ENCODE measurements around the gene EGFLAM. TPM values are rescaled to one million over a fixed set of nuclear protein-coding genes. Genes with fewer than 3 reads are reported as not detected.

EGFLAM gene
- total RNA-seq, 1 experiment from 2014 or later: not detected

DNA sequence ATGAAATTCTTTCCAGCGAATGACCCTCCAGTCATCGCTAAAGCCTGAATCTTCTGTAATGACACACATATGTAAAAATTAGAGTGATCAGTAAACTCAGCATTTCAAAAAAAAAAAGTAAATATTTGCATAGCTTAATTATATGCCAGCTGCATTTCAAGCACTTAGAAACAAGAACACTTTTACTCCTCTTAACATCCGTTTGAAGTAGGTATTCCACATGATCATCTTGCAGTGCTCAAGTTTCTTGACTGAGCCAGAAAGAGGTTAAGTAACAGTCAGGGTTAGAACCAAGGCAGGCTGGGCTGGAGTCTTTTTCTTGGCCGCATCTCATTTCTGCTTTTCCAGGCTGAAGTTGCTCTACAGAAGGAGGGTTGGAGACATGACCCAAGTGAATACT, 27.6 kb downstream of the EGFLAM start:
- H3K36me3 Mint-ChIP-seq (ENCODE audit: insufficient read depth, unreplicated experiment): no peaks in the 10 kb centered on the region
- H3K27ac Mint-ChIP-seq (ENCODE audit: unreplicated experiment): no peak overlapping the region
- intact Hi-C loops (cut with micrococcal nuclease; ENCODE audit: unreplicated experiment): no loop called here
- H3K4me1 ChIP-seq: no peaks in the 10 kb centered on the region
- H3K4me3 ChIP-seq (ENCODE audit: low read depth, low read length): no peak overlapping the region
- H3K27me3 Mint-ChIP-seq (ENCODE audit: insufficient read depth, unreplicated experiment): peaks cover 10% of the 10 kb centered on the region
- no peaks in the 10 kb centered on the region for H3K4me1 Mint-ChIP-seq (ENCODE audit: low read depth, unreplicated experiment)
- no peaks in the 10 kb centered on the region for H3K27me3 ChIP-seq (replicated peaks; ENCODE audit: control insufficient read depth, insufficient read depth, low read length)
- CTCF ChIA-PET: no interaction called here
- no peak for DNase-seq
- H3K9me3 ChIP-seq: no peaks in the 10 kb centered on the region
- no peaks in the 10 kb centered on the region for H3K9me3 Mint-ChIP-seq (ENCODE audit: unreplicated experiment)
- BruUV-seq (replicated peaks): no TSS peak
- TF ChIP-seq, protein P1, sequence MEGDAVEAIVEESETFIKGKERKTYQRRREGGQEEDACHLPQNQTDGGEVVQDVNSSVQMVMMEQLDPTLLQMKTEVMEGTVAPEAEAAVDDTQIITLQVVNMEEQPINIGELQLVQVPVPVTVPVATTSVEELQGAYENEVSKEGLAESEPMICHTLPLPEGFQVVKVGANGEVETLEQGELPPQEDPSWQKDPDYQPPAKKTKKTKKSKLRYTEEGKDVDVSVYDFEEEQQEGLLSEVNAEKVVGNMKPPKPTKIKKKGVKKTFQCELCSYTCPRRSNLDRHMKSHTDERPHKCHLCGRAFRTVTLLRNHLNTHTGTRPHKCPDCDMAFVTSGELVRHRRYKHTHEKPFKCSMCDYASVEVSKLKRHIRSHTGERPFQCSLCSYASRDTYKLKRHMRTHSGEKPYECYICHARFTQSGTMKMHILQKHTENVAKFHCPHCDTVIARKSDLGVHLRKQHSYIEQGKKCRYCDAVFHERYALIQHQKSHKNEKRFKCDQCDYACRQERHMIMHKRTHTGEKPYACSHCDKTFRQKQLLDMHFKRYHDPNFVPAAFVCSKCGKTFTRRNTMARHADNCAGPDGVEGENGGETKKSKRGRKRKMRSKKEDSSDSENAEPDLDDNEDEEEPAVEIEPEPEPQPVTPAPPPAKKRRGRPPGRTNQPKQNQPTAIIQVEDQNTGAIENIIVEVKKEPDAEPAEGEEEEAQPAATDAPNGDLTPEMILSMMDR (IDR thresholded peaks at IDR 0.05; ENCODE audit: insufficient read depth in 1 of 2, low read depth in 1 of 2, low read length in 1 of 2, severe bottlenecking in 1 of 2, unreplicated experiment in 1 of 2): no peak
- POLR2A ChIA-PET: no interaction called here
- H3K4me3 Mint-ChIP-seq (ENCODE audit: unreplicated experiment): no peak overlapping the region
- no peaks in the 10 kb centered on the region for H3K36me3 ChIP-seq (ENCODE audit: control insufficient read depth, insufficient read depth, low read length)

DNA sequence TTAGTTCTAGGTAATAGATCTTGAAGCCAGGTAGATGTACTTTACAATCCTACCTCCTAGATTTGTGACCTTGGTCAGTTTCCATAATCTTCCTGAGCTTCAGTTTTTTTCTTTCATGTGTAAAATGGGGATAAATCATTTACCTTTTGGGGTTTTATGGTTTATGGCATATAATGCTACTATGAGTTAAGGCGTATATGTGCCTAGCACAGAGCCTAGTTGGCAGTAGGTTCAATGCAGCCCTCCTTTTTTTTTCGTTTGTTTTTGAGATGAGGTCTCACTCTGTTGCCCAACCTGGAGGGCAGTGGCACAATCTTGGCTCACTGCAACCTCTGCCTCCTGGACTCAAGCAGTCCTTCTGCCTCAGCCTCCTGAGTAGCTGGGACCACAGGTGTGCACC, 28.8 kb downstream of the EGFLAM start:
- intact Hi-C loops (cut with micrococcal nuclease; ENCODE audit: unreplicated experiment): no loop called here
- Histone ChIP-seq H3K27me3 (replicated peaks; ENCODE audit: control insufficient read depth, insufficient read depth, low read length) (no peaks in the 10 kb centered on the region), H3K4me3 (ENCODE audit: low read depth, low read length) (no peak overlapping the region), H3K9me3 (no peaks in the 10 kb centered on the region), H3K4me1 (no peaks in the 10 kb centered on the region), H3K36me3 (ENCODE audit: control insufficient read depth, insufficient read depth, low read length) (no peaks in the 10 kb centered on the region)
- ChIA-PET CTCF (no interaction called here), POLR2A (no interaction called here)
- no peak for DNase-seq
- no peaks in the 10 kb centered on the region for H3K9me3 Mint-ChIP-seq (ENCODE audit: unreplicated experiment)
- H3K27ac Mint-ChIP-seq (ENCODE audit: unreplicated experiment): no peak overlapping the region
- H3K4me1 Mint-ChIP-seq (ENCODE audit: low read depth, unreplicated experiment): no peaks in the 10 kb centered on the region
- TF ChIP-seq, protein P1 (IDR thresholded peaks at IDR 0.05; ENCODE audit: insufficient read depth in 1 of 2, low read depth in 1 of 2, low read length in 1 of 2, severe bottlenecking in 1 of 2, unreplicated experiment in 1 of 2): no peak
- H3K4me3 Mint-ChIP-seq (ENCODE audit: unreplicated experiment): no peak overlapping the region
- H3K36me3 Mint-ChIP-seq (ENCODE audit: insufficient read depth, unreplicated experiment): no peaks in the 10 kb centered on the region
- BruUV-seq (replicated peaks): no TSS peak
- peaks cover 10% of the 10 kb centered on the region for H3K27me3 Mint-ChIP-seq (ENCODE audit: insufficient read depth, unreplicated experiment)

DNA sequence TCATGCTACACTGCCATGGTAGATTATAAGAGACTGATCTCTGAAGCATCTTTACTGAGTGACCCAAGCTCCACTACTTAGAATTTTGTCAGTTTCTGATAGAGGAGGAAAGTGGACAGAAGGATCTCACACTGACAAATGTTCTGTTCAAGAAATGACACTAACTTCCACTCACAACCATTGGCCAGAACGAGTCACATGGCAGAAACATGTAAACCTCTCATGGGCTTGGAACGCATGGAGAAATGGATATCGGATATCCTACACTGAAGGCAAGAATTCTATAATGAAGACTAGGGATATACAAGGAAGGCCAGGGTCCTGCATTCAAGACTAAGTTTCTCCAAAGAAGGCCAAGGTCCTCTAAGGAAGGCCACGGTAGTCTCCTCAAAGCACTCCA, 31.1 kb downstream of the EGFLAM start:
- Histone ChIP-seq H3K27me3 (replicated peaks; ENCODE audit: control insufficient read depth, insufficient read depth, low read length) (no peaks in the 10 kb centered on the region), H3K4me3 (ENCODE audit: low read depth, low read length) (no peak overlapping the region), H3K36me3 (ENCODE audit: control insufficient read depth, insufficient read depth, low read length) (no peaks in the 10 kb centered on the region), H3K9me3 (no peaks in the 10 kb centered on the region), H3K4me1 (no peaks in the 10 kb centered on the region)
- POLR2A ChIA-PET: no interaction called here
- no peak for DNase-seq
- H3K4me1 Mint-ChIP-seq (ENCODE audit: low read depth, unreplicated experiment): no peaks in the 10 kb centered on the region
- H3K4me3 Mint-ChIP-seq (ENCODE audit: unreplicated experiment): no peak overlapping the region
- H3K9me3 Mint-ChIP-seq (ENCODE audit: unreplicated experiment): no peaks in the 10 kb centered on the region
- peaks cover 10% of the 10 kb centered on the region for H3K27me3 Mint-ChIP-seq (ENCODE audit: insufficient read depth, unreplicated experiment)
- no peaks in the 10 kb centered on the region for H3K36me3 Mint-ChIP-seq (ENCODE audit: insufficient read depth, unreplicated experiment)
- BruUV-seq (replicated peaks): no TSS peak
- CTCF ChIA-PET: no interaction called here
- TF ChIP-seq, protein P1 (IDR thresholded peaks at IDR 0.05; ENCODE audit: insufficient read depth in 1 of 2, low read depth in 1 of 2, low read length in 1 of 2, severe bottlenecking in 1 of 2, unreplicated experiment in 1 of 2): no peak
- H3K27ac Mint-ChIP-seq (ENCODE audit: unreplicated experiment): no peak overlapping the region
- intact Hi-C loops (cut with micrococcal nuclease; ENCODE audit: unreplicated experiment): no loop called here

All from Caco-2 (cell line).